IMR-90 (cell line): Measurements from ENCODE around the gene PLA2G2E.

Experiments
- FOS ChIP-seq: fragments of 150-350 bp; IDR thresholded peaks from 2 replicates; pipeline ENCODE4 v1.6.1; 2016; ENCODE audit warnings: low read depth, low read length
- MAZ ChIP-seq: IDR thresholded peaks from 2 replicates; pipeline ENCODE4 v1.6.1; 2012; ENCODE audit warnings: low read depth, mild to moderate bottlenecking, low read length, improper control_type of control experiment, moderate library complexity, borderline replicate concordance
- NFE2L2 ChIP-seq: fragments of 150-350 bp; IDR thresholded peaks from 2 replicates; pipeline ENCODE4 v1.6.1; 2016; ENCODE audit warnings: low read depth, mild to moderate bottlenecking, low read length
- POLR2A ChIP-seq: IDR thresholded peaks from 2 replicates; pipeline ENCODE4 v1.6.1; 2012; ENCODE audit warnings: mild to moderate bottlenecking, low read depth, low read length
- RAD21 ChIP-seq: IDR thresholded peaks from 2 replicates; pipeline ENCODE4 v1.6.1; 2012; ENCODE audit warnings: low read length, improper control_type of control experiment
- SMC3 ChIP-seq: fragments of 150-350 bp; IDR thresholded peaks from 2 replicates; pipeline ENCODE4 v1.6.1; 2016; ENCODE audit warnings: low read depth, mild to moderate bottlenecking, antibody characterized with exemption, low read length, moderate library complexity
- TF ChIP-seq, protein P1 (sequence below): conservative IDR thresholded peaks from 2 replicates; pipeline ENCODE4 v1.5.1; 2012; ENCODE audit warnings: mild to moderate bottlenecking, low read depth, low read length, improper control_type of control experiment
- TF ChIP-seq, protein P2 (sequence below): fragments of 150-350 bp; IDR thresholded peaks from 2 replicates; pipeline ENCODE4 v1.6.1; 2017; ENCODE audit warnings: mild to moderate bottlenecking, antibody characterized with exemption, low read length, low read depth

DNA sequence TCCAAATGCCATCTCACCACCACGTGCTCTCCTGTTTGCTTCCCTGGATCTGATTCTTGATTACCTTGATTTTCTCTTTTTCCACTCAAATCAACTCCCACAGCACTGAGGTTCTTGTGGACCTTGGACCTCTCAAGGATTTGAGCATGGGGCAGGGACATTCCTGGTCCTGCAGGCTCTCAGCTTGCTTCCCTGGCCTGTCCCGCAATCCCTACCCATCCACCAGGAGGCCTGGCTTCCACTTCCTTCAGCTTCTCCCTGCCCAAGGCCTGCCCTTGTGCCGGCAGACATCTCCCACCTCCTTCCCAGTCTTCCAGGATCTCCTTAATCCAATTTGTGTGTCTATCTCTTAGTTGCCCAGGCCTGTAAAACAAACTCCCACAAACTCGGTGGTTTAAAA, 34.4 kb upstream of the PLA2G2E start:
- TF ChIP-seq, protein P1, sequence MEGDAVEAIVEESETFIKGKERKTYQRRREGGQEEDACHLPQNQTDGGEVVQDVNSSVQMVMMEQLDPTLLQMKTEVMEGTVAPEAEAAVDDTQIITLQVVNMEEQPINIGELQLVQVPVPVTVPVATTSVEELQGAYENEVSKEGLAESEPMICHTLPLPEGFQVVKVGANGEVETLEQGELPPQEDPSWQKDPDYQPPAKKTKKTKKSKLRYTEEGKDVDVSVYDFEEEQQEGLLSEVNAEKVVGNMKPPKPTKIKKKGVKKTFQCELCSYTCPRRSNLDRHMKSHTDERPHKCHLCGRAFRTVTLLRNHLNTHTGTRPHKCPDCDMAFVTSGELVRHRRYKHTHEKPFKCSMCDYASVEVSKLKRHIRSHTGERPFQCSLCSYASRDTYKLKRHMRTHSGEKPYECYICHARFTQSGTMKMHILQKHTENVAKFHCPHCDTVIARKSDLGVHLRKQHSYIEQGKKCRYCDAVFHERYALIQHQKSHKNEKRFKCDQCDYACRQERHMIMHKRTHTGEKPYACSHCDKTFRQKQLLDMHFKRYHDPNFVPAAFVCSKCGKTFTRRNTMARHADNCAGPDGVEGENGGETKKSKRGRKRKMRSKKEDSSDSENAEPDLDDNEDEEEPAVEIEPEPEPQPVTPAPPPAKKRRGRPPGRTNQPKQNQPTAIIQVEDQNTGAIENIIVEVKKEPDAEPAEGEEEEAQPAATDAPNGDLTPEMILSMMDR: no peak
- TF ChIP-seq FOS: no peak
- no peak for TF ChIP-seq POLR2A
- TF ChIP-seq NFE2L2: no peak
- TF ChIP-seq RAD21: no peak
- TF ChIP-seq, protein P2, sequence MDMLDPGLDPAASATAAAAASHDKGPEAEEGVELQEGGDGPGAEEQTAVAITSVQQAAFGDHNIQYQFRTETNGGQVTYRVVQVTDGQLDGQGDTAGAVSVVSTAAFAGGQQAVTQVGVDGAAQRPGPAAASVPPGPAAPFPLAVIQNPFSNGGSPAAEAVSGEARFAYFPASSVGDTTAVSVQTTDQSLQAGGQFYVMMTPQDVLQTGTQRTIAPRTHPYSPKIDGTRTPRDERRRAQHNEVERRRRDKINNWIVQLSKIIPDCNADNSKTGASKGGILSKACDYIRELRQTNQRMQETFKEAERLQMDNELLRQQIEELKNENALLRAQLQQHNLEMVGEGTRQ: no peak
- TF ChIP-seq MAZ: no peak
- no peak for TF ChIP-seq SMC3
